Activated CD4-positive, alpha-beta T cell treated with anti-CD3 and anti-CD28 coated beads, Interleukin-2, amount 50 U/mL, for 4 hours (primary cell): Measurements from ENCODE around the gene NQO2.
A peak's percentile ranks its signal among the peaks of the same experiment; 100 is the strongest.
"Not testable (repeated sequence)": the region's sequence is repeated elsewhere in the genome, so short reads cannot be mapped to it uniquely, and the experiment has no call there.

Experiments used
- DNase-seq, 2 experiments: peaks; one replicate each; pipeline ENCODE4 v3.0.0-alpha.2; 2020

The NQO2 gene

GRCh38 chr6:2990248-2990931, 9.3 kb upstream of the NQO2 start:
- no peak for DNase-seq

DNA sequence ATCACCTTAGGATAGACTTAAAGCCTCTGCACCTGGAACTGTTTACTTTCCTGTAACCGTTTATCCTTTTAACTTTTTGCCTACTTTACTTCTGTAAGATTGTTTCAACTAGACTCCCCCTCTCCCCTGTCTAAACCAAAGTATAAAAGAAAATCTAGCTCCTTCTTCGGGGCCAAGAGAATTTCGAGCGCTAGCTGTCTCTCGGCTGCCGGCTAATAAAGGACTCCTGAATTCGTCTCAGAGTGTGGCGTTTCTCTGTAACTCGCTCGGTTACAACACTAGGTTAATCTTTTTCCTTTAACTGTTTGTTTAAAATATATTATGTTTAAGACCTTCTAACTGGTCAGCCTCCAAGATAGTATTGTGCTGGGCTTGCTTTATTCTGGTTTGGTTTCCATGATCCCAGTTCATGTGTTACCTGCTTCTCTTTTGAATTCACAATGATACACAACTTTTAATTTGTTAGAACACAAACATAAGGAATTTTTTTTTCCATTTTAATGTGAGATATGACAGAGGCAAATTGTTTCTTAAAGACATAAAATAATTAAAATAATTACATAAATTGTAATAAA, 8.7 kb upstream of the NQO2 start:
- no peak for DNase-seq

- no peak for DNase-seq
Observed at GRCh38 chr6:2992330-2992979, 7.2 kb upstream of the NQO2 start.

DNA sequence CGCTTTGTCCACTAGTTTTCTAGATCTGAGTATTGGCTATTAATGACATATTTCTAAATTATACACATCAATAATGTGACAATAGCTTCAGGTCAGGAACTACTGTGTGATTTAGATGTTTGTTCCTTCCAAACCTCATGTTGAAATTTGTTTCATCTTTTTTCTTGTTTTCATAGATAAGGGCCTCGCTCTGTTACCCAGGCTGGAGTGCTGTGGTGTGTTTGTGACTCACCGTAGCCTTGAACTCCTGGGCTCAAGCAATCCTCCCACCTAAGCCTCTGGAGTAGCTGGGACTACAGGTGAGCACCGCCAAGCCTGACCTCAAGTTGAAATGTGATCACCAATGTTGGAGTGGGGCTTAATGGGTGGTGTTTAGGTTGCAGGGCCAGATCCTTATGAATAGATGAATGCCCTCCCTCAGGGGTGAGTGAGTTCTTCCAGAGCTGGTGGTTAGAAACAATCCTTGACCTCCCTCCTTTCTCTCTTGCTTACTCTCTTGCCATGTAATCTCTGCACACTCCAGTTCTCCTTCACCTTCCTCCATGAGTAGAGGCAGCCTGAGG, 5.9 kb upstream of the NQO2 start:
- no peak for DNase-seq

- peak; percentile 33 for DNase-seq
Observed at GRCh38 chr6:2998249-2998997, 1.3 kb upstream of the NQO2 start.

GRCh38 chr6:2998998-2999617, 586 bp upstream of the NQO2 start:
- peak; percentile 57 to 60 for DNase-seq

- DNase-seq: no peak
Observed at GRCh38 chr6:3001146-3001772, 1.6 kb downstream of the NQO2 start.

GRCh38 chr6:3001773-3002293, 2.1 kb downstream of the NQO2 start:
- DNase-seq: no peak

- DNase-seq: not testable (repeated sequence)
Observed at GRCh38 chr6:3003226-3003625, 3.5 kb downstream of the NQO2 start.

GRCh38 chr6:3005077-3005476, 5.4 kb downstream of the NQO2 start:
- no peak for DNase-seq

DNA sequence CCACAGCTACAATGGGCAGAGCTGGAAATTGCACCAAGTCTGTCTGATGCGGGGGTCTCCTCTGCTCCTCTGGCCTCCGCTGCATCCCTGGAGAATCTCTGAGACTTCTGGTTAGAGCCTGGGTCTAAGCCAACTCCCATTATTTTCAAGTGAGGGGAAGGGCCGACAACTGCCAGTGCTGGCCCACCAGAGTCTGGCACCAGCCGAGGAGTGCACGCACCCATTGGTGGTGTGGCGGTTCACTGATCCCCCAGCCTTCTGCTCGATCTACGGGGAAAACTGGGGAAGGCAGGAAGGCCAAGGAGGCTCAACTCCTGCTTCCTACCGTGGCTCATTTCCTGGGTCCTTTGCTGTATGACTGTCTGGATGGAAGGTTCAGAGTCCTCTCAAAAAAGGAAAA, 6.2 kb downstream of the NQO2 start:
- no peak for DNase-seq

DNA sequence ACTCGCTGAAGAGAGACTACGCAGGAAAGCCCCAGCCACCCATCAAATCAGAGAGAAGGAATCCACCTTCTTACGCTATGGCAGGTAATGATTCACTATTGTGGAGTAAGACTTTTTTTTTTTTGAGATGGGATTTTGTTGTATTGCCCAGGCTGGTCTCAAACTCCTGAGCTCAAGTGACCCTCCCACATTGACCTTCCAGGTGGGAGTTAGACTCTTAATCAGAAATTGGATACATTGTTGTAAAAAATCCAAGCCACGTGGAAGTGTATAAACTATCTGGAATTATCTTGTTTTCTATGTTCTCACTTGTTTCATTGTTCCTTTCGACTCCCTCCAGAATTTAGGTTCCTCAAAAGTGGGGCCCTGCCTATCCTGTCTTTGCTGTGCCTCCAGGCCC, 6.8 kb downstream of the NQO2 start:
- no peak for DNase-seq

DNA sequence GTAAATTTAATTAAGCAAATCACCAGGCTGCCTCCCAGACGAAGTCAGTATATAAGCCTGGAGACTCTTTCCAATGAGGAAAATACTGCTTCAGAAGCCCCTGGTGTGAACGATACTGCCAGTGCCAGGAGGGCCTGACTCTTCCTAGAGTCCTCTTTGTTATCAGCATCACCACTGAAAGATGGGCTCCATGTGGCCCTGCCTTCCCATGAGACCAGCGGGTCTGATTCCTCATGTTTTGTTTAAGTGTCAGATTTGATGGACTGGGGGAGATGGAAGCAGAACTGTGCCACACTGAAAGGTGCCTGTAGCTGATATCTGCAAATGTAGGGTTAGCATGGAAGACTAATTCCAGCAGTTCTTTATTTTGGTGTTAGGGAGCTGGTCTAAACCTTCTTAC, 7.9 kb downstream of the NQO2 start:
- no peak for DNase-seq

GRCh38 chr6:3008712-3009265, 9.1 kb downstream of the NQO2 start:
- not testable (repeated sequence) for DNase-seq

DNA sequence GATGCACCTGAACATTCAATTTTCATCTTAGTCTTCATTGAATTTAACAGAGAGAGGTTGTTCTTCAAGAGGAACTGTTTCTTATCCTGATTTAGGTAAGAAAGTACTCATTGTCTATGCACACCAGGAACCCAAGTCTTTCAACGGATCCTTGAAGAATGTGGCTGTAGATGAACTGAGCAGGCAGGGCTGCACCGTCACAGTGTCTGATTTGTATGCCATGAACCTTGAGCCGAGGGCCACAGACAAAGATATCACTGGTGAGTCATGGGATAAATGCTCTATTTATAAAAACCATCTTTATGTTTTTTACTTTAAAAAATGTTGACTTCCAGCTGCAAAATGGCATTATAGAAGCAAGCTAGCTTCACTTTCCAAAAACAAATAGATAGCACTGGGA, 10.2 kb downstream of the NQO2 start:
- DNase-seq: no peak

DNA sequence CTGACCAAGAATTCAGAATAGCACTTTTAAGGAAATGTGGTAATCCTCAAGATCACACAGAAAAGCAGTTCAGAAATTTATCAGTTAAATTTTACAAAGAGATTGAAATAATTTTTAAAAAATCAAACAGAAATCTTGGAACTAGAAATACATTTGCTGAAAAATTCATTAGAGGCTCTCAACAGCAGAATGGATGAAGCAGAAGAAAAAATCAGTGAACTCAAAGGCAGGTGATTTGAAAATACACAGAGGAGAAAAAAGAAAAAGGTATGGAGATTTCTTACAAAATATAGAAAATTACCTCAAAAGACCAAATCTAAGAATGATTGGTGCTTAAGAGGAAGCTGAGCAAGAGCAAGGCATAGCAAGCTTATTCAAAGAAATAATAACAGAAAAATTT, 11.5 kb downstream of the NQO2 start:
- no peak for DNase-seq

GRCh38 chr6:3011592-3011991, 11.9 kb downstream of the NQO2 start:
- DNase-seq: no peak

GRCh38 chr6:3013486-3013885, 13.8 kb downstream of the NQO2 start:
- DNase-seq: no peak

- no peak for DNase-seq
Observed at GRCh38 chr6:3013901-3014674, 14.4 kb downstream of the NQO2 start.

- DNase-seq: no peak
Observed at GRCh38 chr6:3014675-3015066, 15.0 kb downstream of the NQO2 start.

GRCh38 chr6:3015144-3015543, 15.4 kb downstream of the NQO2 start:
- DNase-seq: no peak
